K562 (cell line): ENCODE results near the gene CD248. TPM values are rescaled to one million over a fixed set of nuclear protein-coding genes. Genes with fewer than 3 reads are reported as not detected.
A peak's percentile ranks its signal among the peaks of the same experiment; 100 is the strongest.

ENCODE experiments used
- CAMTA2 ChIP-seq: fragments of 250-450 bp; sonication (Bioruptor Pico); conservative IDR thresholded peaks from 2 replicates; pipeline ENCODE4 v1.5.1; 2022
- KLF13 ChIP-seq: fragments of 450-650 bp; IDR thresholded peaks from 2 replicates; pipeline ENCODE4 v1.6.1; 2016; ENCODE audit warnings: missing genetic modification characterization, low read depth, mild to moderate bottlenecking, missing compliant biosample characterization, moderate library complexity, borderline replicate concordance
- MBD2 ChIP-seq: sonication (generic); IDR thresholded peaks from 2 replicates; pipeline ENCODE4 v1.6.1; 2016; ENCODE audit warnings: low read depth, borderline replicate concordance
- MIER1 ChIP-seq: fragments of 450-650 bp; IDR thresholded peaks from 2 replicates; pipeline ENCODE4 v1.6.1; 2016; ENCODE audit warnings: antibody characterized with exemption, mild to moderate bottlenecking, low read depth
- MYNN ChIP-seq, 2 experiments: sonication (generic); formaldehyde crosslinking in 1 of 2; IDR thresholded peaks; 2 replicates each; pipeline versions ENCODE4 v1.5.0 to v1.6.1; 2016 to 2020; ENCODE audit warnings: antibody characterized with exemption in 1 of 2, missing genetic modification reagents in 1 of 2
- PTRF ChIP-seq: fragments of 450-650 bp; IDR thresholded peaks from 2 replicates; pipeline ENCODE4 v1.6.1; 2016; ENCODE audit warnings: mild to moderate bottlenecking, missing genetic modification characterization, missing compliant biosample characterization
- RBM22 ChIP-seq: fragments of 200-400 bp; formaldehyde crosslinking; IDR thresholded peaks from 2 replicates; pipeline ENCODE4 v1.6.1; 2018; ENCODE audit warnings: low read length, low read depth; ENCODE audit not compliant: poor library complexity, severe bottlenecking
- SRF ChIP-seq, 2 experiments: fragments of 250-450, 450-650 bp in 1 of 2; sonication (Bioruptor Pico) in 1 of 2; sonication (generic) in 1 of 2; formaldehyde crosslinking; IDR thresholded peaks; 2 replicates each; pipeline versions ENCODE4 v1.5.0 to v1.5.1; 2020 to 2022; ENCODE audit warnings: mild to moderate bottlenecking in 1 of 2, missing genetic modification reagents in 1 of 2
- polyA plus RNA-seq, 8 experiments: library from polyadenylated mRNA; depleted of rRNA in 4 of 8; stranded (reverse) in 5 of 8; unstranded in 3 of 8; fragments of >200 nt; fragmentation: Nextera tagmentation in 2 of 8; fragmentation: Illumina TruSeq in 1 of 8; extraction: Ambion mirVana in 2 of 8; extraction: Trizol in 1 of 8; gene quantifications; 2 replicates each; pipeline versions ENCODE4 v1.2.1 to v1.2.3, GENCODE V29; 2011 to 2014; ENCODE audit warnings: inconsistent platforms in 1 of 8, missing spikeins in 1 of 8
- total RNA-seq, 7 experiments: library from RNA; depleted of rRNA in 6 of 7; stranded (reverse); fragments of >200 nt in 6 of 7; fragmentation: Illumina TruSeq in 2 of 7; extraction: Trizol in 2 of 7; gene quantifications; 2 replicates each; pipeline versions ENCODE4 v1.2.1 to v1.2.3, GENCODE V29; 2011 to 2021; ENCODE audit warnings: low replicate concordance in 1 of 7
- TF ChIP-seq, protein P1 (sequence below): fragments of 200-400 bp; formaldehyde crosslinking; IDR thresholded peaks from 2 replicates; pipeline ENCODE4 v1.6.1; 2017; ENCODE audit warnings: mild to moderate bottlenecking, low read depth, low read length, moderate library complexity
- TF ChIP-seq, protein P2 (sequence below): IDR thresholded peaks from 2 replicates; pipeline ENCODE4 v1.6.1; 2011; ENCODE audit warnings: borderline replicate concordance, low read depth, mild to moderate bottlenecking, moderate library complexity, low read length; ENCODE audit not compliant: insufficient read depth, poor library complexity, severe bottlenecking
- TF ChIP-seq, protein P3 (sequence below): fragments of 250-450 bp; sonication (Bioruptor Pico); IDR thresholded peaks from 2 replicates; pipeline ENCODE4 v1.5.0; 2021
- TF ChIP-seq, protein P4 (sequence below): sonication (generic); formaldehyde crosslinking; IDR thresholded peaks from 2 replicates; pipeline ENCODE4 v1.8.1; 2023; ENCODE audit warnings: mild to moderate bottlenecking, missing genetic modification reagents
- TF ChIP-seq, protein P5 (sequence below): fragments of 450-650 bp; formaldehyde crosslinking; IDR thresholded peaks from 2 replicates; pipeline ENCODE4 v1.4.0; 2020; ENCODE audit warnings: mild to moderate bottlenecking, moderate library complexity

CD248 gene
- total and polyA plus RNA-seq, 9 of the 15 experiments (the other 6 are each of a cell fraction or from before 2014, with no cell fraction given) = 0.09 TPM; not detected in 8

DNA sequence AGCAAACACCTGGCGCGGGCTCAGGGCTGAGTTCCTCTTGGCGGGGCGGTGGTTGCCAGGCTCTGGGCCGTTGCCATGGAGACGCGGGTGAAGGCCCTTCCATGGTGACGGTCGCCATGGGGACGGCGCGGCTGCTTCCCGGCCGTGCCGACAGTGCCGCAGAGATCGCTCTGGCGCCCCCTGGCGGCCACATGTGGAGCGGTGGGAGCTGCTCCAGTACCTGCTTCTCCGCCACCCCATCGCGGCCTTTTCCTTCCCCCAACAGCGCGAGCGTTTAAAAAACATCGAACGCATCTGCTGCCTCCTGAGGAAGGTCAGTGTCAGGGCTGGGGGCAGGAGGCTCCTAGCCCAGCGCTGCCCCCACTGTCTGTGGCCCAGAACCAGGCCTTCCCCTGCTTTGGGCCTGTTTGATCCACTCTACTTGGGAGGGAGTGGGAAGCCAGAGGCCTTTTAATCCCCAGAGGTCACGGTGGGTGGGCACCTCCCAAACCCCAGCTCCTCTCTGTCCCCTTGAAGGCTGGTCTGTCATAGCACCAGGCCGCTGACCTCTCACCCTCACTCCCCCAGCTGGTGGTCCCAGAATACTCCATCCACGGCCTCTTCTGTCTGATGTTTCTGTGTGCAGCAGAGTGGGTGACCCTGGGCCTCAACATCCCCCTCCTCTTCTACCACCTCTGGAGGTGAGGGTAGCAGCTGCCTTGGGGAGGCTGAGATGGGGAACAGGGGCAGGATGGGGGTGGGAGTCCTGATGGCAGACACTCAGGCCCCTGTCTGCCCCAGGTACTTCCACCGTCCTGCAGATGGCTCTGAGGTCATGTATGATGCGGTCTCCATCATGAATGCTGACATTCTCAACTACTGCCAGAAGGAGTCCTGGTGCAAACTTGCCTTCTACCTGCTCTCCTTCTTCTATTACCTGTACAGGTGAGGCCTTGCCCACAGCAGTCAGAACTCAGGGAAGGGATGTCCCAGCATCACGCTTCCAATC is 34.1 kb downstream of the CD248 start (continued):
- TF ChIP-seq, protein P1, sequence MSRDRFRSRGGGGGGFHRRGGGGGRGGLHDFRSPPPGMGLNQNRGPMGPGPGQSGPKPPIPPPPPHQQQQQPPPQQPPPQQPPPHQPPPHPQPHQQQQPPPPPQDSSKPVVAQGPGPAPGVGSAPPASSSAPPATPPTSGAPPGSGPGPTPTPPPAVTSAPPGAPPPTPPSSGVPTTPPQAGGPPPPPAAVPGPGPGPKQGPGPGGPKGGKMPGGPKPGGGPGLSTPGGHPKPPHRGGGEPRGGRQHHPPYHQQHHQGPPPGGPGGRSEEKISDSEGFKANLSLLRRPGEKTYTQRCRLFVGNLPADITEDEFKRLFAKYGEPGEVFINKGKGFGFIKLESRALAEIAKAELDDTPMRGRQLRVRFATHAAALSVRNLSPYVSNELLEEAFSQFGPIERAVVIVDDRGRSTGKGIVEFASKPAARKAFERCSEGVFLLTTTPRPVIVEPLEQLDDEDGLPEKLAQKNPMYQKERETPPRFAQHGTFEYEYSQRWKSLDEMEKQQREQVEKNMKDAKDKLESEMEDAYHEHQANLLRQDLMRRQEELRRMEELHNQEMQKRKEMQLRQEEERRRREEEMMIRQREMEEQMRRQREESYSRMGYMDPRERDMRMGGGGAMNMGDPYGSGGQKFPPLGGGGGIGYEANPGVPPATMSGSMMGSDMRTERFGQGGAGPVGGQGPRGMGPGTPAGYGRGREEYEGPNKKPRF = no peak
- peak; percentile 94 for TF ChIP-seq MBD2
- TF ChIP-seq MYNN (IDR thresholded peaks at IDR 0.05) = peak; percentile 100
- TF ChIP-seq MYNN (CRISPR knock-in tag; IDR thresholded peaks at IDR 0.05) = peak; percentile 95
- TF ChIP-seq, protein P2, sequence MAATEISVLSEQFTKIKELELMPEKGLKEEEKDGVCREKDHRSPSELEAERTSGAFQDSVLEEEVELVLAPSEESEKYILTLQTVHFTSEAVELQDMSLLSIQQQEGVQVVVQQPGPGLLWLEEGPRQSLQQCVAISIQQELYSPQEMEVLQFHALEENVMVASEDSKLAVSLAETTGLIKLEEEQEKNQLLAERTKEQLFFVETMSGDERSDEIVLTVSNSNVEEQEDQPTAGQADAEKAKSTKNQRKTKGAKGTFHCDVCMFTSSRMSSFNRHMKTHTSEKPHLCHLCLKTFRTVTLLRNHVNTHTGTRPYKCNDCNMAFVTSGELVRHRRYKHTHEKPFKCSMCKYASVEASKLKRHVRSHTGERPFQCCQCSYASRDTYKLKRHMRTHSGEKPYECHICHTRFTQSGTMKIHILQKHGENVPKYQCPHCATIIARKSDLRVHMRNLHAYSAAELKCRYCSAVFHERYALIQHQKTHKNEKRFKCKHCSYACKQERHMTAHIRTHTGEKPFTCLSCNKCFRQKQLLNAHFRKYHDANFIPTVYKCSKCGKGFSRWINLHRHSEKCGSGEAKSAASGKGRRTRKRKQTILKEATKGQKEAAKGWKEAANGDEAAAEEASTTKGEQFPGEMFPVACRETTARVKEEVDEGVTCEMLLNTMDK = peak; percentile 98
- no peak for TF ChIP-seq PTRF (tag)
- TF ChIP-seq, protein P3, sequence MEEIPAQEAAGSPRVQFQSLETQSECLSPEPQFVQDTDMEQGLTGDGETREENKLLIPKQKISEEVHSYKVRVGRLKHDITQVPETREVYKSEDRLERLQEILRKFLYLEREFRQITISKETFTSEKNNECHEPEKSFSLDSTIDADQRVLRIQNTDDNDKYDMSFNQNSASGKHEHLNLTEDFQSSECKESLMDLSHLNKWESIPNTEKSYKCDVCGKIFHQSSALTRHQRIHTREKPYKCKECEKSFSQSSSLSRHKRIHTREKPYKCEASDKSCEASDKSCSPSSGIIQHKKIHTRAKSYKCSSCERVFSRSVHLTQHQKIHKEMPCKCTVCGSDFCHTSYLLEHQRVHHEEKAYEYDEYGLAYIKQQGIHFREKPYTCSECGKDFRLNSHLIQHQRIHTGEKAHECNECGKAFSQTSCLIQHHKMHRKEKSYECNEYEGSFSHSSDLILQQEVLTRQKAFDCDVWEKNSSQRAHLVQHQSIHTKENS (CRISPR knock-in tag) = no peak
- TF ChIP-seq KLF13 (tag) = no peak
- TF ChIP-seq RBM22 = peak; percentile 100
- 0 out of 2 replicates have a peak, but pooled peaks have one; percentile 27 for TF ChIP-seq MIER1
- 0 out of 4 replicates have a peak, but pooled peaks of 1 of the 2 experiments have one; percentile 26 for TF ChIP-seq SRF (CRISPR knock-in tag; IDR thresholded peaks at IDR 0.05)
- TF ChIP-seq, protein P4, sequence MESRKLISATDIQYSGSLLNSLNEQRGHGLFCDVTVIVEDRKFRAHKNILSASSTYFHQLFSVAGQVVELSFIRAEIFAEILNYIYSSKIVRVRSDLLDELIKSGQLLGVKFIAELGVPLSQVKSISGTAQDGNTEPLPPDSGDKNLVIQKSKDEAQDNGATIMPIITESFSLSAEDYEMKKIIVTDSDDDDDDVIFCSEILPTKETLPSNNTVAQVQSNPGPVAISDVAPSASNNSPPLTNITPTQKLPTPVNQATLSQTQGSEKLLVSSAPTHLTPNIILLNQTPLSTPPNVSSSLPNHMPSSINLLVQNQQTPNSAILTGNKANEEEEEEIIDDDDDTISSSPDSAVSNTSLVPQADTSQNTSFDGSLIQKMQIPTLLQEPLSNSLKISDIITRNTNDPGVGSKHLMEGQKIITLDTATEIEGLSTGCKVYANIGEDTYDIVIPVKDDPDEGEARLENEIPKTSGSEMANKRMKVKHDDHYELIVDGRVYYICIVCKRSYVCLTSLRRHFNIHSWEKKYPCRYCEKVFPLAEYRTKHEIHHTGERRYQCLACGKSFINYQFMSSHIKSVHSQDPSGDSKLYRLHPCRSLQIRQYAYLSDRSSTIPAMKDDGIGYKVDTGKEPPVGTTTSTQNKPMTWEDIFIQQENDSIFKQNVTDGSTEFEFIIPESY = peak; percentile 90
- TF ChIP-seq, protein P5, sequence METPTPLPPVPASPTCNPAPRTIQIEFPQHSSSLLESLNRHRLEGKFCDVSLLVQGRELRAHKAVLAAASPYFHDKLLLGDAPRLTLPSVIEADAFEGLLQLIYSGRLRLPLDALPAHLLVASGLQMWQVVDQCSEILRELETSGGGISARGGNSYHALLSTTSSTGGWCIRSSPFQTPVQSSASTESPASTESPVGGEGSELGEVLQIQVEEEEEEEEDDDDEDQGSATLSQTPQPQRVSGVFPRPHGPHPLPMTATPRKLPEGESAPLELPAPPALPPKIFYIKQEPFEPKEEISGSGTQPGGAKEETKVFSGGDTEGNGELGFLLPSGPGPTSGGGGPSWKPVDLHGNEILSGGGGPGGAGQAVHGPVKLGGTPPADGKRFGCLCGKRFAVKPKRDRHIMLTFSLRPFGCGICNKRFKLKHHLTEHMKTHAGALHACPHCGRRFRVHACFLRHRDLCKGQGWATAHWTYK (CRISPR knock-in tag) = 0 out of 2 replicates have a peak, but pooled peaks have one; percentile 54
- TF ChIP-seq CAMTA2 (CRISPR knock-in tag) = no peak
